Activated CD8-positive, alpha-beta memory T cell treated with anti-CD3 and anti-CD28 coated beads, Interleukin-2, amount 50 U/mL, for 48 hours (primary cell): ENCODE results near the gene SLC6A2.
"Not testable (repeated sequence)": the region's sequence is repeated elsewhere in the genome, so short reads cannot be mapped to it uniquely, and the experiment has no call there.

ENCODE experiments used
- DNase-seq: peaks from one replicate; pipeline ENCODE4 v3.0.0-alpha.2; 2020

The SLC6A2 gene

DNA sequence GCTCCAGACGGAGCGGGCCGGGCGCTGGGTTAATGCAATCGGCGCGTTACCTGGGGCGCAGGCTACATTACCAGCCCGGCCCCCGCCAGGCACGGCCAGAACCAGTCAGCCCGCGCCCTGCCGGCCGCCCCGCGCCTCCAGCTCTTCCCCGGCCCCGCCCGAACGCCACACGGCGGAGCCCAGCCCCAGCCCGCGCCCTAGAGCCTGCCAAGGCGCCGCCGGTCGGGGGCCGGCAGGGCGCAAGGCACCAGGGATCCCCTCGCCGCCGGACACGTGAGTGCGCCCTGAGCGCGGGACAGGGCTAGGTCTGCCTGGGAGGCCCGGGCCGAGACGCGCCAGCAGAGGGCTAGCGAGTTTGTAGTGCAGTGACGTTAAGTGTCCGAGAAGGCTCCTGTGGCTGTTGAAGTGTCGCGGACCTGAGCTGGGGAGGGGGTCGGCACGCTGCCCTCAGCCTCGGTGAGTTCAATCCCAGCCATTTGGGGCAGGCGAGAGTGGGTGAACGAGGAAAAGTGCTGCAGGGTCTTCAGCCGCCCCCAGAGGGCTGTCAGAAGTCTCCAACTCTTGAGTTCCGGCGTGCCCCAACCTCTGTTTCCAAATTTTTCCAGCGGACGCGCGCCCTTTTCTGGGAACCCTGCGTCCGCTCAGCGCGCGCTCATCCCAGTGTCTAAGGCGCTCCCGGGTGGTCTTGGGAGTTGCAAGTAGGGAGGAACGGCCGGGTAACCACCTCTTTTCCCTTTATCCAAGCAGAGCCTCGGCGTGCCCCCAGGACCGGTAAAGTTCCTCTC lies at the start of gene SLC6A2:
TSS of gene SLC6A2 (plus strand) at position 92 of the 785 bp plus-strand sequence. CDS start 707 bp downstream, outside the sequence.
- DNase-seq = no peak

- no peak for DNase-seq
These were observed 42.0 kb upstream of the SLC6A2 start for GRCh38 chr16:55613613-55614335.

GRCh38 chr16:55615071-55615470 lies 40.7 kb upstream of the SLC6A2 start:
- DNase-seq = no peak

GRCh38 chr16:55615670-55616069 lies 40.1 kb upstream of the SLC6A2 start:
- not testable (repeated sequence) for DNase-seq

DNA sequence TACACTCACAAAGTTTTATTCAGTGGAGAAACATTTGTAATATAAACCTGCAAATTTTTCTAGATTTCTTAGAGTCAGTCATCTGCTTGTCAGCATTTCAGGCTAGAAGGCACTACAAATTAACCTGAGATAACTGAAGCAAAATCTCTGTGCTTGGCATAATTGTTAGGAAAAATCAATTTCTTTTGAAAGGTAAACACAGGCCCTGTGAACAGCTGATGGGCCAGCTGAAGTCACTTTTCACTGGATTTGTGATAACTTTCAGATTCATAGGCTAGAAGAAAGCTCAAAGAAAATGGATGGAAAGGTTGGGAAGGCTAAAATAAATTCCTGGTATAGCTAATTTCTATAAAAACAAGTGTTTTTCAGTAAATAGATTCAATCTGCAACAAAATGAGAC lies 34.0 kb upstream of the SLC6A2 start:
- DNase-seq = no peak

DNA sequence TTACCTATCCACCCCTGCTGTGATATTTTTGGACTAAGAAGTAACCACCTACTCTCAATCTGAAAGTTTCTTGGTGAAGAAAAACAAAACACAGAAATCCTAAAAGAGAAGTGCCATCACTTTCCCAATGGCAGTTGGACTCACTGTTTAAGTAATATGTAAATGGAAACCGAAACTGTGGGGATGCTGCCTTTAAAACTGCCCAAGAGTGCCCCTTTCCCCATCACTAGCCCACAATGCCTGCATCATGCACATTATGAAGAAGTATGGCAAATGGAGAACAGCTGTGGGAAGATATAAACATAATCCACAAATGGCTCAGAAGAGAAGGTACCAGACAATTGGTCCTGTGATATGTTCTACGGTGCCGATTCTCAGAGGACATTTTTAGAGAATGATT lies 33.5 kb upstream of the SLC6A2 start:
- no peak for DNase-seq

DNA sequence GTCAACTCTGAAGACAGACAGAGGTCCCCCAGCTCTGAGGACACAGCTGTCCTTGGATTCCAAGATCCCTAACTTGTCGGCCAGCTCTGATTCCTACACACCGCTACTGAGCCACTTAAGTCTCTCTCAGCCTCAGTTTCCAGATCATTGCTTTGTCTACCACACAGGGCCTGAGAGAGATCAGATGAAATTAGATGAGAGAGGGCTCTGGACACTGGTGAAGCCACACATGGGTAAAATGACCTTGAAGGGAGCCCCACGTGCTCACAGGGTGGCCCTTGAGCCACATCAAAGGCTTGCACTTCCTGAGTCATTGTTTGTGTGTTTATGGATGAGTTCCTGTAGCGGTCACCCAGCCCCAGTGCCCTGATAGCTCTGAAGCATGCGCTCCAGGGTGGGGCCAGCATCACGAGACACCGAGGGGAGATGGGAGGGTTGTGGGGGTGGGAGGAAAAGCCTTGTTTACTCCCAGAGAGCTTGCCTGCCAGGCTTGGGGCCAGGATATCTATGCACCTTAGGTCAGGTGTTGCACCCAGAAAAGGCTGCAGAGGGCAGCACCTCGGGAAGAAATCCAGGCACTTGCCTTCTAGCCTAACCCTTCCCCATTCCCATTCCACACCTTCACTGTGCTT lies 32.7 kb upstream of the SLC6A2 start:
- no peak for DNase-seq

DNA sequence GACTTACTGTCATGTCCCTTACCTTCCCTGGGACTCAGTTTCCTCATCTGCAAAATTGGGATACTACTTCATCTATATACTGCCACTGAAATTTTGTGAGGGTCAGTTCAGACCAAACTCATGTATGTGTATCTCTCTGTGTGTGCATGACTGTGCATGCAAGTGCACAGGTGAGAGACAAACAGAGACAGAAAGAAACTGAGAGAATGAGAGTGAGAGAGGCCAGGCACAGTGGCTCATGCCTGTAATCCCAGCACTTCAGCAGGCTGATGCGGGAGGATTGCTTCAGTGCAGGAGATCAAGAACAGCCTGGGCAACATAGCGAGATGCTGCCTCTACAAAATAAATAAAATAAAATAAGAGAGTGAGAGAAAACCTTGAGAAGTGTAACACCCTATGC lies 32.1 kb upstream of the SLC6A2 start:
- no peak for DNase-seq

DNA sequence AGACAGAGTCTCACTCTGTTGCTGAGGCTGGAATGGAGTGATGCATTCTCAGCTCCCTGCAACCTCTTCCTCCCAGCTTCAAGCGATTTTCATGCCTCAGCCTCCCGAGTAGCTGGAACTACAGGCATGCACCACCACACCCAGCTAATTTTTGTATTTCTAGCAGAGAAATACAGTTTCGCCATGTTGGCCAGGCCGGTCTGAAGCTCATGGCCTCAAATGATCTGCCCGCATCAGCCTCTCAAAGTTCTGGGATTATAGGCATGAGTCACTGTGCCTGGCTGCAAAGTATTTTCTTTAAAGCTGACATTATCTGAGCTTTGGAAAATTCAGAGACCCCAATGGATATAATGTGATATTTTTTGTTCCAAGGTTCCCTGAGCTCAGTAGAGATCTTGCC lies 31.1 kb upstream of the SLC6A2 start:
- DNase-seq = no peak

GRCh38 chr16:55625843-55626242 lies 29.9 kb upstream of the SLC6A2 start:
- no peak for DNase-seq

GRCh38 chr16:55628306-55628968 lies 27.4 kb upstream of the SLC6A2 start:
- DNase-seq = no peak

- DNase-seq = no peak
These were observed 25.0 kb upstream of the SLC6A2 start for GRCh38 chr16:55630774-55631173.

GRCh38 chr16:55632259-55632658 lies 23.5 kb upstream of the SLC6A2 start:
- DNase-seq = no peak

DNA sequence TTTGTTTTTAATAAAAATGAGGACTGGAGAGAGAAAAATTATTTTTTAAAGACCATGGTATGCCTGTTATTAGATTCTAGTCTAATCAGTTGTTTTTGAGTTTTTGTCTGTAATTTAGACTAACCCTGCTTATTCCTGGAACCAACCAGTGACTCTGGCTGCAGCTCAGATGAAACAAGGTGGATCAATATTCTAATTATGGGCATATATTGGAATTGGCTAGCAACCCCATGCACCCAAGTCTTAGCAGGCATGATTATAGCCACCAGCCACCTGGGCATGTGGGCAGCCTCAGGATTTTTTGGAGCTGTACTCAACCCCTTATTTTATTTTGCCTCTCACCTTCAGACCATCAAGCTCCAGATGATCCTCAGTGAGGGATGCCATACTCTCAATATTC lies 21.6 kb upstream of the SLC6A2 start:
- no peak for DNase-seq

DNA sequence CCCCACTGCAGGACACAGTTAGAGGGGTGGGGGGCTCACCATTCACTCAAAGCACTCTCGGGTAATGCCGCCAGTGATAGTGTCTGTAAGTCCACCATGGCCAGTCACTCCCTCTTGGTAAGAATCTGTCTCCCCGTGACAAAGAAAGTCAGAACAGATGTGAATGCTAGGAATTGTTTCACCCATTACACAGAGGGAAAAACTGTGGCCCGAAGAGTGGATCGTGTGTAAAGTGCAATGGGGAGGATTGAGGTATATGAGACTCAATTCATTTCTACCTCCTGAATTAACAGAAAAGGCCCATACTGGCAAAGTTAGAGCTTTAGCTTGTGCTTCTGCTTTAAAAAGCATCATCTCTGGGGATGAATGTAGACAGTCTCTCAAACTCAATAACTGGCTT lies 17.5 kb upstream of the SLC6A2 start:
- DNase-seq = no peak

DNA sequence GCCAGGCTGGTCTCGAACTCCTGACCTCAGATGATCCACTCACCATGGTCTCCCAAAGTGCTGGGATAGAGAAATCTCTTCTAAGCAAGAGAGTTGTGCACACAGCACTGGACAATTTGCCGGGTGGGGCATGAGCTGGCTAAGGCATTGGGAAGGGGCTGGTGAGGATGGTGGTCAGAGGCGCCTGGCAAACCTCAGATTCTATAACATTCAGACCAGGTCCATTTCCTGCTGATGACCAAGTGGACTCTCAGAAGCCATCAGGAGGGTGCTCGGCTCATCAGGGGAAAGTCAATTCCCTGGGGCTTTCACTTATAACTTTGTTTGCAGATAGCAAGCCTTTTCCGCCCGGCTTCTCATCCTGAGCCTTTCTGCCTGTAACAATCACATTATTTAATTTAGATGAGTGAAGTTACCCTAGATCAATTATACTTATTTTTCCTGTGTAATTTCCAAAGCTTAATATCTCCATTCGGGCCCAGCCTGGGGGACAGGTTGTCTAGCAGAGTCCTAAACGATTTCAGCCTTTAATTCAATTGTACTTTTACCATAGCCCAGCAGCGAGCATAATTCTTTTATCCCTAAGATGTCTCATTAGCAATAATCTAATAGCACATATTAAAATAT lies 15.0 kb upstream of the SLC6A2 start:
- no peak for DNase-seq

DNA sequence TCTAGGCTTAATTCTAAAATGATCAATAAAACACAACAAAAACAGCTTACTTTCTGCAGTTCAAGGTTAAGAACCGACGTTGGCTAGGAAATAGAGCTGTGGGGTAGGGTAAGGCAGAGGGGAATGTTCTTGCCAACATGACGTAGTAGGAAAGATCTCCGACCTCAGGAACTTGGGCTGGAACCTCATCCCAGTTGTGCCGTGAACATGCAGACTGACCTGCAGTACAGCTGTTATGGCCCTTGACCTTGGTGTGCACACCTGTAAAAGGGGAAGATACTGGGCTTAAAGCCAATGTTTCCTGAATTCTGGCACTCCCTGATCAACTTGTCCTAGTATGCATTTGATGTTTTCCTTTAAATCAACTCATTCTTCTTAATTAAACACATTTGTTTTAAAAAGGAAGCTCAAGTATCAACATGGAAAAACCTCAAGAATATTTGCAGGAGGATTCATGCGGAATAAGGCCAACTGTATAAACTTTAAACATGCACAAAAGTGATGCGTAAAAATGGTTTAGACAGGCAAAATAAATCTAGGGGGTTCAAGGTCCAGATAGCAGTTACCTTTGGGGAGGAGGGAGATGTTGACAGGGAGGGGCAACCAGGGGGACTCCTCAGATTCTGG lies 14.2 kb upstream of the SLC6A2 start:
- no peak for DNase-seq

DNA sequence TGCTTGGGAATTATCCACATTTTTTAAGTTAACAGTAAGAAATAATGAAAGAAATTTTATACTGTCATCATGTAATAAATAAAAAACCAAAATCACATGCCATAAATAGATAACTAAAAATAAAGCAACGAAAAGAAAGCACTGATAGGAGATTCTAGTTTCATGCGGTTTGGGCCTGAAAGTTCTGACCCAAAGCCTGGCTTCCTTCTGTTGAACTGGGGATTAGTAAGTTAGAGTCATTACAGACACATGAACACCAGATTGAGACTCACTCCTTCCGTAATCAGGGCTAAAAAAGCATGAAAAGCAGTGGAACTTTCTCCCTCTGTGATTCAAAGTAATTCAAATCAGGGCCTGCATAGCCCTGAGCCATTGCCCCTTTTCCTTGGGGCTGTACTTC lies 13.2 kb upstream of the SLC6A2 start:
- DNase-seq = no peak

DNA sequence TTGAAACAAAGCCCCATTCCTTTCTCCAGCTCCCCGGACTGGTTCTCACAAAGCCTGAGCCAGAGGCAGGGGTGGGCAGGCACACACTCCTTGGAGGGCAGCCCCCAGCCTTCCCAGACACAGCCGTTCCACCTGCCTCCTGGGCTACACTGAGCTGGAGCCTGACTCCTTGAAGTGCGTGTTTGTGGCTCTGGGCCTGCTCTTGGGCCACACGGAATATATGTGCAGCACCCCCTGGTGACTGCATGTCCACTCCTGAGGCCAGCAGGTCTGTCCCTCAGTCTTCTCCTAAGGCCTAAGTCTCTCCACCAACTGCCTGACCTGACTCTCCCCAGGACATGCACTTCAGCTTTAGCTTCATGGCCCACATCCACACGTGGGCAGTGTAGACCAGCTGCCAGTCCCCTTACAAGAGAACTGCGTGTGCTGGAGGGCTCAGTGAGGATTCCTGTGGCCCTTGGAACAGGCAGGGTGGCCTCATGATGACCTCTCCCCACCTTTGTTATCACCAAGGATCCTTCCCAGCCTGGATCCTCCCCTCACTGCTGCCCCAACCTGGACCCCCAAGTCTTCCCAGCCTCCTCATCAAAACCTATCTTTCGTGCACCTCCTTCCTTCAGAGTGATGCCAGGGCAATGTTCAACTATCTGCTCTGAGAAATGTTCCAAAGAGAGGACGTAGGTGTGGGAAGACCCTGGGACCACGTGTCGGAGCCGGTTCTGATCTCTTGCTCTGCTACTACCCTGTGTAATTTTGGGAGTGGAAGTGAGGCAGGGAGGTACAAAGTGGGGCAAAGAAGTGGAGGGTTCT lies 12.4 kb upstream of the SLC6A2 start:
- no peak for DNase-seq

- no peak for DNase-seq
These were observed 9.8 kb upstream of the SLC6A2 start for GRCh38 chr16:55645986-55646385.

GRCh38 chr16:55647343-55647742 lies 8.4 kb upstream of the SLC6A2 start:
- DNase-seq = no peak

DNA sequence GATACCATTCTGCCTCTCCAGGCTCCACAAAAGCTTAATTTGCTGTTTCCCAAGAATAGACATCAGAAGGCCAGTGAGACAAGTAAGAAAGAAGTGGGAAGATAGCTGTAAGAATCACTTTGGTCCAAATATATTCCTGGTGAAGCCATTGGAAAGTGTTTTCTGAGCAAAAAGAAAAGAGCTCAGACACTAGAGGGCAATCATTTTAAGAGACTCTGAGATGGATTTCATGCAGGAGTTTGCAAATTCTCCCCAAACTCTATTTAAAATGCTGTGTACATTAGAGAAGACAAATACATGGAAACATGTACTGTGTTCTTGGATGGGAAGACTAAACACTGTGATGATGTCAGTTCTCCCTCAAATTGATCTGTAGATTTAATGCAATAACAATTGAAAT lies 8.0 kb upstream of the SLC6A2 start:
- DNase-seq = no peak
